ENCODE data around the gene TSHZ1.

TSHZ1 gene

GRCh38 chr18:75207310-75208154 is 3.1 kb upstream of the TSHZ1 start:
- no peak for DNase-seq

GRCh38 chr18:75208155-75208835 is 2.3 kb upstream of the TSHZ1 start:
- DNase-seq: peak; percentile 79

GRCh38 chr18:75208836-75209128 is 1.8 kb upstream of the TSHZ1 start:
- peak; percentile 77 for DNase-seq

GRCh38 chr18:75209129-75209950 is 1.3 kb upstream of the TSHZ1 start, which contains the start of gene PTGR3:
Gene PTGR3 (minus strand): TSS chr18:75209139. CDS start chr18:75209058, 81 bp downstream.
- DNase-seq: peak; percentile 84

GRCh38 chr18:75209951-75210258 is 692 bp upstream of the TSHZ1 start:
- no peak for DNase-seq

- peak; percentile 79 for DNase-seq
These were observed 515 bp downstream of the TSHZ1 start for GRCh38 chr18:75211002-75211621.

- DNase-seq: no peak
These were observed 992 bp downstream of the TSHZ1 start for GRCh38 chr18:75211626-75211952.

GRCh38 chr18:75211953-75212750 is 1.6 kb downstream of the TSHZ1 start:
- peak; percentile 72 for DNase-seq

GRCh38 chr18:75212751-75213090 is 2.1 kb downstream of the TSHZ1 start:
- DNase-seq: no peak

- DNase-seq: no peak
These were observed 3.2 kb downstream of the TSHZ1 start for GRCh38 chr18:75213611-75214331.

- no peak for DNase-seq
These were observed 3.7 kb downstream of the TSHZ1 start for GRCh38 chr18:75214332-75214690.

- no peak for DNase-seq
These were observed 4.3 kb downstream of the TSHZ1 start for GRCh38 chr18:75214766-75215510.

GRCh38 chr18:75215663-75216062 is 5.1 kb downstream of the TSHZ1 start:
- DNase-seq: no peak

- DNase-seq: no peak
These were observed 5.8 kb downstream of the TSHZ1 start for GRCh38 chr18:75216212-75216910.

- no peak for DNase-seq
These were observed 6.5 kb downstream of the TSHZ1 start for GRCh38 chr18:75216911-75217689.

- DNase-seq: no peak
These were observed 7.7 kb downstream of the TSHZ1 start for GRCh38 chr18:75218065-75218923.

- DNase-seq: no peak
These were observed 9.3 kb downstream of the TSHZ1 start for GRCh38 chr18:75219745-75220375.

Data from right kidney (tissue), 1 donor.